Tibial nerve (tissue), 4 donors: ENCODE measurements around the gene GDF3.

ENCODE experiments used
- CTCF ChIP-seq, 5 experiments: fragments of 200-600 bp in 3 of 5; fragments of 450-650 bp in 2 of 5; sonication (generic) in 3 of 5; IDR thresholded peaks; one replicate each; pipeline ENCODE4 v1.5.1; 2016 to 2019; ENCODE audit warnings: antibody characterized with exemption in 5 of 5, mild to moderate bottlenecking in 3 of 5, moderate library complexity in 2 of 5
- EP300 ChIP-seq, 2 donors: sonication (generic); formaldehyde crosslinking; IDR thresholded peaks; one replicate each; pipeline ENCODE4 v1.6.1; 2017; ENCODE audit warnings: antibody characterized with exemption in 2 of 2, mild to moderate bottlenecking in 1 of 2
- POLR2A ChIP-seq, 2 donors: fragments of 450-650 bp; IDR thresholded peaks; one replicate each; pipeline ENCODE4 v1.6.1; 2017; ENCODE audit warnings: antibody characterized with exemption in 2 of 2, mild to moderate bottlenecking in 2 of 2, moderate library complexity in 2 of 2

- TF ChIP-seq CTCF (IDR thresholded peaks at IDR 0.05), result no peak
- no peak for TF ChIP-seq POLR2A (IDR thresholded peaks at IDR 0.05)
- no peak for TF ChIP-seq EP300 (IDR thresholded peaks at IDR 0.05)
Measured at GRCh38 chr12:7661741-7662140, 33.8 kb downstream of the GDF3 start.
